ENCODE data around the gene RIPOR3.

DNA sequence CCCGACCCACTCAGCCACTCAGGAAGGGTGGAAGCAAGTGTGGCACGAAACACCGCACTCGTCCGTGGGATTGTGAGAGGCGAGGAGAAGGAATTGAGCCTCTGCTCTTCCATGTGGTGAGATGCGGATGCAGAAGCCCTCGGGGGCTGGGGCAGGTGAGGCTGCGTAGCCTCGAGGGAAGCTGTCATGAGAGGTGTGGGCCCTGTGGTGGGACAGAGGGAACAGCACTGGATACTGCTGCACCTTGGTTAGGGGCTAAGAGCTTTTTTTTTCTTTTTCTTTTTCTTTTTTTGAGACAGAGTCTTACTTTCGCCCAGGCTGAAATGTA lies 94.7 kb downstream of the RIPOR3 start:
- TF ChIP-seq CTCF (IDR thresholded peaks at IDR 0.05) (no peak), ZFX (IDR thresholded peaks at IDR 0.05; ENCODE audit: borderline replicate concordance) (no peak)

Data from 22Rv1 (cell line).